GM18907 (cell line): Measurements from ENCODE around the gene PRIMA1.
"Not testable (repeated sequence)": the region's sequence is repeated elsewhere in the genome, so short reads cannot be mapped to it uniquely, and the experiment has no call there.

Source experiments
- ATAC-seq: cut with Tn5 transposase; IDR thresholded peaks from one replicate; pipeline ENCODE4 v1.9.1; 2021; ENCODE audit warnings: mild to moderate bottlenecking, moderate library complexity; ENCODE audit not compliant: unreplicated experiment

The PRIMA1 gene, protein sequence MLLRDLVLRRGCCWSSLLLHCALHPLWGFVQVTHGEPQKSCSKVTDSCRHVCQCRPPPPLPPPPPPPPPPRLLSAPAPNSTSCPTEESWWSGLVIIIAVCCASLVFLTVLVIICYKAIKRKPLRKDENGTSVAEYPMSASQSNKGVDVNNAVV

DNA sequence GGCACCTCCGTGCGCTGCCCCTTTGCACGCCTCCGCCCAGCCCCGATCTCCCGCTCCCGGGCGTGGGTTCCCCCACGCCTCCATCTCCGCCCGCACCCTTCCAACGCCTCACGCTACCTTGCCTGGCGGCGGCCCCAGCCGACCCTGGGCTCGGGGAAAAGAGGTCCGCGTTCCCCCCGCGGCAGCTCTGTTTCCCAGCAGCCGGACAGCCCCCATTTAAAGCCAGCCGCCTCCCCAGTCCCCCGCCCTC is at the start of gene PRIMA1:
Gene PRIMA1, minus strand, starts transcription at position 193 of the 250 bp plus-strand sequence. CDS start 767 bp downstream, outside the sequence.
- ATAC-seq = no peak

DNA sequence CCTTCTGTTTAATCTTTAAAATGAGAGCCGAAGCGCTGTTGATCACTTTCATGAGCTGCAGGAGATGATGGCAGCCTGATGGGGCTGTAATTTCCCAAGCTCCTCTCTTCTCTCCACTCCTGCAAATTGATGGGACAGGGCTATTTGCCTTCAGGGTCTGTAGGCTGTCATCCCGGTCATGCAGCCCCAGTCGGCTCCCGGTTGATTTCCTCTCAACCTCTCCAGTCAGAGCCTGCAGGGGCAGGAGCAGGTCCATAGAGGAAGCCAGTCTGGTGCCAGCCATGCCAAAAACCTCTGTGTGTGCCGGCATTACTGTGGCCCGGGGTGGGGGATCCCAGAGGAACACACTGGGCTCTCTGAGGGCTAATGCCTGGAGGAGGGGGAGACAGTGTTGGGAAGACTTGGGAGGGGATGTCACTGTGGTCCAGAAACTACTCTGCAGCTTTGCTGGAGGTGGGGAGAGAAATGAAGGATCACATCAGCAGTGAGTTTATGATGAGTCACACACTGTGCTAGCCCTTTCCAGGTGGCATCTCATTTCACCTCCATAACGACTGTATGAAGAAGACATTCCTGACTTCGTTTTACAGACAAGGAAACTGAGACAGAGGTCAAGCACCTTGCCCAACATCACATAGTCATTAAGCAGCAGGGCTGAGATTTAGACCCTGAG is 46.5 kb upstream of the PRIMA1 start:
- no peak for ATAC-seq

DNA sequence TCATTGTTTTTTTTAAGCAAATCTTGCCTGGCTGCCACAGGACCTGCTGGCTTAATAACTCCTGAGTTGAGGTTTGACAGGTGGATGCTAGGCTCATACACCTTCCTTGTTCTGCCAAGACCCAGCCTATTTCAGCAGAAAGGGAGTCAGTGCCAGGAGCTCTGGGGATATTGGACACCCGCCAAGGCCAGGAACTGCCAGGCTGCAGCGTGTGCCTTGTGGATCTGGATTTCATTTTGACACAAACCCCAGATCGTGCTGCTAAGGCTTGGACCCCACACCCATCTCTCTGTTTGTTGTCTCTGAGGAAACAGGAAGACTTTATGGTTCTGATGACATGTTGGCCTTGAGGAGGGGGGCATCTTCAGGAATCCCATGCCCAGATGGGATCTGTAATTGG is 44.4 kb upstream of the PRIMA1 start:
- no peak for ATAC-seq

DNA sequence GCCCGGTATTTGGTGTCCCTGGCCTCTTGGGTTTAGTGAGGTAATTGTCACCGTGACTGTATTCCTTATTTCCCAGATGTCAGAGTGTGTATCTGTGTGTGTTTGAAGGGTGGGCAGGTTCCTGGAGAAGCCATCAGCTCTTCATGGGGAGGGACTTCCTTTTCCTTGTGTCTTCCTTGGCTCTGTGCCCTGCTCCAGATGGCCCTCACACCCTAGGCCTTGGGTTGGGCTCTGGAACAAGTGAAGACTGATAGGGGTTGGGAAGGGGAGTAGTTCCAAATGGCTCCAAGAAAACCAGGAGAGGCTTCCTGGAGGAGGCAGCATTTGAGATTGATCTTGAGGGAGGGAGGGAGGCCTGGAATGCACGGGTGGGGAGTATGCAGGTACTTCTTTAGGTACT is 43.8 kb upstream of the PRIMA1 start:
- no peak for ATAC-seq

DNA sequence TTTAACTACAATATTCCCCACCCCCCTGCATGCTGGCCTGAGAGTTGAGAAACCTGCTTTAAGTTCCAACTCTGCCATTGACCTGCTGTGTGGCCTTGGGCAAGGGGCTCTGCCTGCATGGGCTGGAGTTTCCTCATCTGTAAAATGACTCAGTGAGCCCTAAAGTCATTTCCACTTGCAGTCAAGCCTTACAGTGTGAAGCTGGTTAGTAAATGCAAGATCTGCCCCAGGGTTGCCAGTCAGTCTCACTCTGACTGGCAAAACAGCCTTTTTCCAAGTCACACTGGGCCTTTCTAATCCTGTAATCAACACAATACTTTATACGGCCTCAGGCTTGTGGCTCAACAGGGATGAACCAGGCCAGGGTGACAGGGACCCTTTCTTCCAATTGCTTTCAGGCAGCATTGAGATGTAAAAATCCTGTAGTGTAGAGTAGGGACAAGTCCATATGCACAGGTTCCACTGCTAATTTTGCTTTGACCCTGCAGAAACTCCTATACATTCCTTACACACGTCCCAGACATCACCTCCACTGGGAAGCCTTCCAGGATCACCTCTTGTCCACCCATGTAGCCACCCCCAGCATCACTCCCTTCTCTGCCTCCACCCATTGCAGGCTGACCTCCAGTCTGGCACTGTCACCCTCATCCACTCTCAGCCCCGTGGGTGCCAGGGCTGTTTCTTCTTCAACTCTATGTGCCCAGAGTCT is 42.6 kb upstream of the PRIMA1 start:
- no peak for ATAC-seq

DNA sequence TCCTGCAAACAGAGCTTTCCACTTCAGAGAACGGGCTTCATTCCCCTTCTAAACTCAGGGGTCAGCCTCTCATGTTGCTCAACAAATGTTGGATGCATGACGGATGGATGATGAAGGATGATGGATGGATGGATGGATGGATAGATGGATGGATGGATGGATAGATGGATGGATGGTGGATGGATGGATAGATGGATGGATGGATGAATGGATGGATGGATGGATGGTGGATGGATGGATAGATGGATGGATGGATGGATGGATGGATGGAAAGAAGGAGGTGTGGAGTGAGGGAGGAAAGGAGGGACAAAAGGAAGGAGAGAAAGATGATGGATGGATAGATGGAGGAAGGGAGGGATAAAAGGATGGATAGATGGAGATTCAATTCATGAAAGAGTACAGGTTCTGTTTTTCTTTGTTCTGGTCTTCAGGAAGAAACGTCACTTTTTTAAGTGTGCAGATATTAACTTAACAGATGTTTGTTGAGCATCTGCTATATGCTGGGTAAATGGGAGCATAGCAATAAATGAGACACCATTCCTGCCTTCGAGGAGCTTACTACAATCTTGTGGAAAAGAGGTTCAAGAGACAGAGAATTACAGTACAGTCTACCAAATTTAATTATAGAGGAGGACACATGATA is 41.7 kb upstream of the PRIMA1 start:
- ATAC-seq = no peak

DNA sequence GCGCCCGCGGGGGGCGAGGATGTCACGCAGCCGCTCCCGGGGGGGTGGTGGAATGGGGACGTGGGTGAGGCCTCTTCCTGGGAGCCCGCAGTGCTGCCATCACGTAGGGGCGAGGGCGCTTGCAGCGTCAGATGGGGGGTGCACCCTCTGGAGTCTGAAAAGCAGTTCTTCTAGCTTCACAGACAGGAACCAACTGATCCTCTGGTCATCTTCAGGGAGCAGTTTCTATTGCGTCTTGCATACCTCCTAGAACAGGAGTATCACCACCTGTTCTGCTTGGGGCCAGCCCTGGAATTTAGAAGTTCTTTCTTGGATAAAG is 36.9 kb upstream of the PRIMA1 start:
- no peak for ATAC-seq

DNA sequence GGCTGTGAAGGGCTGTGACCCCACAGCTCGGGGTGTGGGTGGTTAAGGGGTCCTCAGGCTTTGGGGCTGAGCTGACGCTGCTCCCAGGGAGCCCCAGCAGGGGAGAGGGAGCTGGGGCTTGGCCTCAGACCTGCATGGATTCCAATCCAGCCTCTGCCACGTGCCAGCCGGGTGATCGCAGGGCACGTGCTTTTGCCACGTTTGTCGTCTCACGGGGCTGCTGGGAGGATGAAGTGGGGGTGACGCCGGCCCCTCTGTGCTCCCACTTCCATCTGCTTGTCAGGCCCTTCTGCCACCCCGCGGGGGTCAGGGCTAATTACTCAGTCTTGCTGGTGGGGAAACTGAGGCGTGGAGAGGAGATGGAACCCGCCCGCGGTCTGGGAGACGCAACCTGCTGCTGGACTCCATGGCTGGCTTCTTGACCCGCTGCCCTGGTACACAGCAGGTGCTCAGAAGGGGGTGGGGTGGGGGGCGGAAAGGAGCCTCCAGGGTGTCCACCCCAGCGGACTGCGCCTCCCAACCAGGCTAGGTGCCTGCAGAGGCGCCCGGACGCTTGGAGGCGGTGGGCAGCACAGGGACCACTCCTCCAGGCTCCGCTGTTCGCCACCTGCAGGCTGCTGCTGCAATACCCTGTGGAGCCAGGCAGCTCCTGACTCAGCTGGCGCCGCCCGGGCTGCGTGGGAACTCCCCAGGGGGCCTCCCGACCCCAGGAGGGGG is 36.4 kb upstream of the PRIMA1 start:
- no peak for ATAC-seq

DNA sequence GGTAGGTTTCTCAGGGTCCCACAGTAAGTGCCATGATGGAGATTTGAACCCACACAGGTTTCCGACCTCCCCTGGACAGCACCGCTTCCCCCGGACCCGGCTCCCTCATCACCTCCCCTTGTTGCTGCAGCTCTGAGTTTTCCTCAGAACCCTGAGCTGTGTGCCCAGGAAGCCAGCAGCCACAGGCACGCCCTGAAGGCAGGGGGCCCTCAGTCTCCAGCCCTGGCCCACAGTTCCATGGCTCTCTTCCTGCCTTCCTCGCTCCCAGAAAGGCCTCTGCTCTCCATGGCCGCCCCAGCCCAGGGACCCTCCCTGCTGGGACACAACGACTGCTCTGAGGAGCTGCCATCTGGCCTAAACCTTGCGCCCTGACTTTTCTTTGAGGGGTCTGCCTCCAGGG is 35.8 kb upstream of the PRIMA1 start:
- no peak for ATAC-seq

DNA sequence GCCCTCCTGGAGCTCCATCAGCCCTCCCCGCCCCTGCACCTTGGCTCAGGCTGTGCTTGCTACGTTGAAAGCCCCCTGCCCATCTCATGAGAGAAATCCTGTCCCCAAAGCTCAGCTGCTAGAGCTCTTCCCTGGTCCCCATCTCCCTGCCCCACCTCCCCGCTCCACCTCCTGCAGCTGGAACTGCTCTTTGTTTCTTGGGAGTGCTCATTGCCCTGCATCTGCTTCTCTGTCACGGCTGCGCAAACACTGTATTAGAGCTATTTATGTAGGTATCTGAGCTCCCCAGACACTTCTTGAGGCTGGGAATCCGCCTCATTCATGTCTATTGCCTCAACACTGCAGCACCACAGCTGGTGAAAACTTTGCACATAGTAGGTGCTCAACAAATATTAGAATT is 32.8 kb upstream of the PRIMA1 start:
- no peak for ATAC-seq

DNA sequence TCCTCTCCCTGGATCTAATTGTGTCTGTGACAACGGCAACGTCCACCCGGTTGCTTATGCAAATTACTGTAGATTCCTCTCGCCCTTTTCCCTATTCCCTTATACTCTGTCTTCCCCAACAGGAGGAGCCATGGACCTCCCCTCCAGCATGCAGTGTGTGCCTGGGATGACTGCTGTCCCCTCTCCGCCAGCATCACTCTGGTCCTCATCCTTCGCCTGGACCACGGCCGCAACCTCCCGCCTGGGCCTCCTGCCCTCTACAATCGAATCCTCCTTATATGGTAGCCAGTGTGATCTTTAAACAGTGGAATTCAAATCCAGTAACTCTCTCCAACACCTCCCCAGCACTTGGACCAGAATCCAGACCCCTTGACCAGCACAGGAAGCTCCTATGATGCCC is 30.6 kb upstream of the PRIMA1 start:
- no peak for ATAC-seq

DNA sequence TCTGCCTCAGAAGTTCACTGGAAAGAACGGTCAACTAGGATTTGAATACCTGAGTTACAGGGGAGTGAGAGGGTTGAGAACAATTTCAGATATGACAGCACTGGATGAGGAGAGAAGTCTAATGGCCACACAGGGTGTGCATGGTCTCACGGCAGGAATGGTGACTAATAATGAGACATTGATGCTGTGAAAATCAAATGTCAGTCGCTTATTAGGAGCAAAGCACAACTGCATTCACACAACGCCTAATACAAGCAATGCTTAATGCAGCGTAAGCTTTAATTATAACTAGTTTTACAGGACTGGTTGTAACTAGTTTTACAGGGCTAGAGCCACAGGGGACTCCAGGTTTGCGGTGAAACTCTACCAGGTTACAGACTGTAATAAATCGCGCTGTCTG is 23.4 kb upstream of the PRIMA1 start:
- ATAC-seq = no peak

DNA sequence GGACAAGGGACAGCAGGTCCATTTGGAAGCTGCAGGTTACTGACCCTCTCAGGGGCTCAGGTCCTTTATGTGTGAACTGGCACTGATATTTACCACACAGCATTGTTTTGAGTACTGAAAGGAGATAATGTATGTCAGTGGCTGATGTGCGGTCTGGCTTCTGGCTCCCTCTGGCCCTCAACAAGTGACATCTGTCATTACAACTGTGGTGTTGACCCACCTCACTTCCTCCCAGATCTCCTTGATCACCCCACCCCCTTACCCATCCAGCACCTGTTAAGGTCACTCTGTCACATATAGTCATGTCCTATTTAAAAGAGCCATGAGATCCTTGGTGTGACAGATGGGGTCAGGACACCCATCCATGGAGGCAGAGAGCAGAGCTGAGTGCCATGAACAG is 22.7 kb upstream of the PRIMA1 start:
- no peak for ATAC-seq

DNA sequence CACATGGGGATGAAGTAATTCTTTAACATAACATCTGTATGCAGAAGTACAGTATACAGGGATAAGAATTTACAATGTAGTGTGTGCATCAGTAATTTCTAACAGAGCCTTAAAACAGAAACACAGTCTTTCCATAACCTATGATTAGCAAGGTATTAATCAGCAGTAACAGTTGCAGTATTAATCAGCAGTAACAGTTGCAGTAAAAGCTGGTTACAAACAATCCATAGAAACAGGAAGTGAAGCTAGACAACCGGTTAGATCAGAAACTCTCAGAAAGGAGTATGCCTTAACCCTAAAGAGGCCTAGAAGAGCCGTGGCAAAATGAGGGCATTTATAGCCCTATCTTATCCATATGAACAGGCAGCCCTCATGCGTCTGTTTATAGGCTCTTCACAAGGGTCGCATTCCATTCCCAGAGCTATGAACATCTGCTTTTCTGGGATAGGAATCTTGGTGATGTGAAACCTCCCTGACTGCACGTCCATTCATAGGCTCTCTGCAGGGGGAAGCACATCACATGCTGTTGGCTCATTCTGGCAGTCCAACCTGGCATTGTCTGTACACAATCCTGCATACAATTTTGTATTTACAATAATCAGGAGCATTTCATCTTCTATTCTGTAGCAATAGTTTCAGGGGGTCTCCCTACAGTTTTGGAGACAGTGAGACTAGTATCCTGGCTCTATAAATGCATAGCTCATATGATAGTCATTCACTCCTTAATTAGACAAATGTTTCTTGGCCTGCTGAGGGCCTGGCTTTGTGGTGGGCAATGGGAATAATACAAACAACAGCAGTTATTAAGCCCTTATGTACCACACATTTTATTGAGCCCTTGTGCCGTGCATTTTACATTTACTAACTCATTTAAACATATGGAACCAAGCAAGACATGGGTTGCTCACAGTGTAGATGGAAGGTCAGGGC is 21.5 kb upstream of the PRIMA1 start:
- ATAC-seq = not testable (repeated sequence)

DNA sequence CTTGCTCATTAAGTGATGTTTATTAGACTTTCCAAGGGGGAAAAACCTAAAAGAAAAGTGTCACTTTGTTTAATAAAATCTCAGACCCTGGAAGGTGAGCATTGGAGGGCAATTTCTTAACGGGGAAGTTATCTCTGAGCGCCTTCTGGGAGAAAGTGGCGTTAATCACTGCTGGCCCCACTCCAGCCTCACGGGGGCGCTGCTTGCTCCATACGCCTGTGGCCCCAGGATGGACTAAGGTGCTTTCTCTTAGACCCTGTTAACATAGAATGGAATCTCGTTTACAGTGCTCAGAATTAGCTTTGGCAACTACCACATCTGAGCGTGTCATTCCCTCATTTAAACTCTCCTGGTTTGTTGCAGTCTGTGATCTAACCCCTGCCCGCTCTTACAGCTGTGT is 16.4 kb upstream of the PRIMA1 start:
- no peak for ATAC-seq

DNA sequence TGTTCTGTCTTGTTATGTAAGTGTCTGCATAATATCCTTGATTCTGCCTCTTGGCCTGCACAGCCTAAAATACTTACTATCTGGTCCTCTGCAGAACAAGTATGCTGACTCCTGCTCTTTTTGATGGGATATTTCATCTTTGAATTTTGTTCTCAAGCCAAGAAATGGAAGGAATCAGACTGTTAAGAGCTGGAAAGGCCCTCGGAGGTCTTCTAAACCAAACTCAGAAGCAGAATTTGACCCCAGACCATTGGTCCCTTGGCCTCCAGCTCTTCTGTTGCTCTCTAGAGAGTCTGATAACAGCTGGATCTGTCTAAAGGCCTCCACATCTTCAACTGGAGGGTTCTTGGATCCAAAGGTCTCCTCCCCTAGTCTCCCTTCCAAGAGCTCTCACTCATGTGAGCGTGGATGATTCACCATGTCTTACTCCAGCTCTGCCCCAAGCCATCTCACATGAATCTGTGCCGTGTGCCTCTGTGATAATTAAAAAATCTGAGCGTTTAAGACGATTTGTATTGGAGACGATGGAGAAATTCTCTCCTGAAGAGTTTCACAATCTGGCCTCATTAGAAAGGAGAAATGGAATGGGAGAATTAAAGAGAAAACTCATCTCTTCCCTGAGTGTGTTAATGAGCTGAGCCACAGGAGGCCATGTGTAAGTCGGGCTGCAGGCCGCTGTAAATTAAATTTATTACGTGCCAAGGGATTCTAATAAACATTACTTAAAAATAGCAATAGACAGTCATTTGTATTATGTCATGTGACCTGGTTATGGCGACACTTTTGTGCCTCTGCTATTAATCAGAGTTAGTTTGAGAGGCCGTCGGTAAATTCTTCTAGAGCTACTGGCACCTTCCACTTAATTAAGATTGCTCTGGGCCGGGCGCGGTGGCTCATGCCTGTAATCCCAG is 15.4 kb upstream of the PRIMA1 start:
- ATAC-seq = no peak

DNA sequence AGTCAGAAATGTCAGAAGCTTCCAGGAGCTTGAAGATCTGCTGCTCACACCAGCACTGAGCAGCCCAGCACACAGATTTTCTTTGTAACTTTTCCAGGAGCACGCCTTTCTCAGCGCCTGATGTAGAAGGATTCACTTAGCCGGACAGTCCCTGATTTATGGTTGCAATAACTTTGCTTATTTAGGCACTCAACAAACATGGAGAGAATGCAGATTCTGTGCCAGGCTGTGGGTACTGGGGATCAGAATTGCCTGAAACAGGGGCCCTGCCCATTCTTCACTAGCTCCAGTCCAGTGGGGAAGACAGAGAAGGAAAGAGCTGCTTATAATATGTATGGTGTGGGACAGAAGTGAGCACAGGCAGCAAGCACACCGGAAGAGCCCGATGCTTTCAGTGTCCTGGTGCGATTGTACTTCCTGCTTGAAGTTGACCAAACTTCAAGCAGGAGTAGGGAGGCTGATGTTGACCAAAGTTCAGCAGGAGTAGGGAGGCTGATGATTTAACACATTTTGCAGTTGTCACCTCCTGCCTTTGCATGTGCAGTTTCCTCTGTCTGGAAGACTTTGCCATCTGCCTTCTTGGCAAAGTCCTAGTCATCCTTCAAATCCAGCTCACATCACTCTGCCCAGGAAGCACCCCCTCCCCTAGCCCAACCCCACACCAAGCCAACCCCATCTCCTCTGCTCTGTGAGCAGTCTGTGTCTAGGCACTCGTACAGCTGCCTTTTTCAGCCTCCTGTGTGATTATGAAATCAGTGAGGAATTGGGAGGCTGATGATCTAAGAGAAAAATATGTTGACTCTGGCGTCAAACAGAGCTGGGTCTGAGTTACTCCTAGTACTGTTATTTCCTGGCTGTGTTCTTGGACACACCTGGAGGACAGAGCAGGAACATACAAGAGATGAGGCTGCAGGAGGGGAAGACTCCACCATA is 12.0 kb upstream of the PRIMA1 start:
- ATAC-seq = no peak

DNA sequence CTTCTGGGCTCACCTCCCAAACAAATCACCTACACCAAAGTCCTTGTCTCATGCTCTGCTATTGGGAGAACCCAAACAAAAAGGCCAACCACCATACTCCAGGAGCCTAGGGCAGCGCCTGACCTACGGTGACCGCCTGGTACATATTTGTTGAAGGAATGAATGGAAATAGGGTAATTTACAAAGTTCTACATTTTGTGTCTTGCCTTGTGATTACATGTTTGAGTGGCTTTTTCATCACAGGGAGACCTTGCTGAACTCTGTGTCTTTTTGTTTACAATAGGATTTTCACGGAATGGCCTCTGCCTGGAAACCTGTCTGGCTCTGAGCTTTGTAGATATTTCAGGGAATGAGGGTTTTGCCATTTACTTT is 11.3 kb upstream of the PRIMA1 start:
- no peak for ATAC-seq

DNA sequence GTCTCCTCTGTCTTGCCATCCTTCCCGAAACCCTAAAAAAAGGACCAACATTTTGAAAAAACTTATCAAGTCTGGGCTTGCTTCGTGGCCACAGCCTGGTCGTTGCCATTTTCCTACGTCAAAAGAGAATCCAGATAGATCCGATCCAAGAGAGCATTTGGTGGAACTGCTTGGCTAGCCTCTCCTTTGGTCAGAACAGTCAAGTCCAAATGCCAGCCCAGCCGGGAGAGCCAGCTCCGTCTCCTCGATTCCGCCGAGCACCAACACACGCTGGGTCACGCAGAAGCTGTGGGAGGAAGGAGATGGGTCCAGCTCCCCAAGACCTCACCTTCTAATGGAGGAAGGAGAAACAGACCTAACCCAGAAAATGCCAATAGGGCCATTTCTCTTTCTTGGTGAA is 9.3 kb upstream of the PRIMA1 start:
- no peak for ATAC-seq
